Left ventricle myocardium inferior (tissue), 1 donor: Measurements from ENCODE around the gene USO1. TPM values are rescaled to one million over a fixed set of nuclear protein-coding genes. Genes with fewer than 3 reads are reported as not detected.

Source experiments
- DNase-seq: peaks from one replicate; pipeline ENCODE4 v3.0.0-alpha.2; 2020
- H3K27ac ChIP-seq: fragments of 200-600 bp; replicated peaks from 2 replicates; pipeline ENCODE4 v1.8.0; 2021
- H3K27me3 ChIP-seq: fragments of 200-600 bp; 2 replicates; pipeline ENCODE4 v1.8.0; 2021; ENCODE audit warnings: low read depth
- H3K36me3 ChIP-seq: fragments of 200-600 bp; 2 replicates; pipeline ENCODE4 v1.8.0; 2021
- H3K4me1 ChIP-seq: fragments of 200-600 bp; 2 replicates; pipeline ENCODE4 v1.8.0; 2021
- H3K4me3 ChIP-seq: fragments of 200-600 bp; 2 replicates; pipeline ENCODE4 v1.8.0; 2021; ENCODE audit warnings: mild to moderate bottlenecking, moderate library complexity
- H3K9me3 ChIP-seq: fragments of 200-600 bp; replicated peaks from 2 replicates; pipeline ENCODE4 v1.8.0; 2021
- CTCF ChIP-seq: fragments of 200-600 bp; IDR thresholded peaks from 2 replicates; pipeline ENCODE4 v1.8.0; 2021; ENCODE audit warnings: antibody characterized with exemption, mild to moderate bottlenecking, borderline replicate concordance
- intact Hi-C: fragments of 100-400 bp; cut with micrococcal nuclease; formaldehyde crosslinking; loops from one replicate; pipeline ENCODE4 v1.11.0; 2022
- total RNA-seq: library from RNA; stranded (reverse); fragmentation: NEBNext Ultra II Directional; extraction: Animal tissue kit (Norgen Biotek cat#: 25700); gene quantifications from one replicate; pipeline ENCODE4 v1.2.1, GENCODE V29; 2021
- donor health status: DM: no; HTN: yes; CAD: no; lungs with severe emphysema.

USO1 gene
- total RNA-seq, 1 donor from 2014 or later = 84.3 TPM

GRCh38 chr4:75858721-75859120 is 134.3 kb downstream of the USO1 start:
- Histone ChIP-seq H3K36me3 (no peaks in the 10 kb centered on the region), H3K27ac (no peak overlapping the region), H3K9me3 (peaks cover 10% of the 10 kb centered on the region), H3K4me3 (no peak overlapping the region), H3K4me1 (no peaks in the 10 kb centered on the region), H3K27me3 (peaks cover 42% of the 10 kb centered on the region)
- no peak for DNase-seq
- intact Hi-C loops = no loop called here
- no peak for TF ChIP-seq CTCF

- Histone ChIP-seq H3K4me1 (no peaks in the 10 kb centered on the region), H3K27me3 (peaks cover 54% of the 10 kb centered on the region), H3K36me3 (no peaks in the 10 kb centered on the region), H3K27ac (no peak overlapping the region), H3K4me3 (no peak overlapping the region), H3K9me3 (peaks cover 10% of the 10 kb centered on the region)
- intact Hi-C loops = no loop called here
- no peak for DNase-seq
- TF ChIP-seq CTCF = no peak
Measured at GRCh38 chr4:75860606-75861005, 136.2 kb downstream of the USO1 start.

Other genes with a start within 250 kb of the USO1 start
- 42.6 TPM for gene RCHY1, start 210.2 kb upstream of the USO1 start, total RNA-seq
- 22.8 TPM for gene THAP6, start 210.1 kb upstream of the USO1 start, total RNA-seq
- gene ODAPH, start 168.5 kb upstream of the USO1 start, total RNA-seq = not detected
- gene CDKL2, start 94.0 kb upstream of the USO1 start, total RNA-seq = 0.11 TPM
- 71.2 TPM for gene G3BP2, start 51.2 kb upstream of the USO1 start, total RNA-seq
- gene PPEF2, start 177.9 kb downstream of the USO1 start, total RNA-seq = not detected
- gene NAAA, start 216.4 kb downstream of the USO1 start, total RNA-seq = 12.9 TPM